Activated CD8-positive, alpha-beta T cell treated with anti-CD3 and anti-CD28 coated beads, Interleukin-2, amount 10 ng/mL, durations not matched to agents 7 days and 5 days (primary cell): Measurements from ENCODE around the gene HLF. TPM values are rescaled to one million over a fixed set of nuclear protein-coding genes. Genes with fewer than 3 reads are reported as not detected.

Experiments
- ATAC-seq: fragments of 150-1000 bp; cut with Tn5 transposase; one replicate; pipeline ENCODE4 v1.10.0; 2021; ENCODE audit warnings: moderate library complexity
- CTCF ChIA-PET: fragments of 350-600 bp; sonication (Branson Sonifier 250); formaldehyde crosslinking; loops from one replicate; lab custom pipeline; 2021; ENCODE audit warnings: antibody characterized with exemption; lab: Charles Lee
- POLR2A ChIA-PET: fragments of 350-600 bp; sonication (Branson Sonifier 250); formaldehyde crosslinking; loops from one replicate; lab custom pipeline; 2021; ENCODE audit warnings: antibody characterized with exemption; lab: Charles Lee
- DNase-seq: peaks from one replicate; pipeline ENCODE4 v3.0.0-alpha.2; 2020
- H3K27ac Mint-ChIP-seq: one replicate; pipeline ENCODE4 v1.8.0; 2021; ENCODE audit warnings: mild to moderate bottlenecking, mixed read lengths
- H3K27me3 Mint-ChIP-seq: one replicate; pipeline ENCODE4 v1.8.0; 2021; ENCODE audit warnings: low read depth, mixed read lengths
- H3K36me3 Mint-ChIP-seq: one replicate; pipeline ENCODE4 v1.8.0; 2021; ENCODE audit warnings: low read depth, mixed read lengths
- H3K4me1 Mint-ChIP-seq: one replicate; pipeline ENCODE4 v1.8.0; 2021; ENCODE audit warnings: low read depth, mixed read lengths
- H3K4me3 Mint-ChIP-seq: one replicate; pipeline ENCODE4 v1.8.0; 2021; ENCODE audit warnings: mild to moderate bottlenecking, mixed read lengths
- H3K9me3 Mint-ChIP-seq: one replicate; pipeline ENCODE4 v1.8.0; 2022; ENCODE audit warnings: mixed read lengths; ENCODE audit not compliant: insufficient read depth
- total RNA-seq, 2 experiments: library from RNA; stranded (reverse); gene quantifications; one replicate each; pipeline ENCODE4 v1.2.3, GENCODE V29; 2021

HLF gene
- total RNA-seq, 2 experiments from 2014 or later: 0.13 to 0.21 TPM

- no peak overlapping the region for H3K27ac Mint-ChIP-seq
- H3K9me3 Mint-ChIP-seq: no peaks in the 10 kb centered on the region
- no peaks in the 10 kb centered on the region for H3K36me3 Mint-ChIP-seq
- H3K4me1 Mint-ChIP-seq: peaks cover 16% of the 10 kb centered on the region
- ChIA-PET POLR2A (no interaction called here), CTCF (interaction anchor here (1.0 to 2.7 kb wide), 3 partner anchors 13 to 243 kb away, joined by 3 to 10 read pairs (median 5); no protein-coding TSS in a partner anchor)
- ATAC-seq (no peak), DNase-seq (no peak)
- H3K4me3 Mint-ChIP-seq: no peak overlapping the region
- peaks cover 23% of the 10 kb centered on the region for H3K27me3 Mint-ChIP-seq
Observed at GRCh38 chr17:55236316-55236715, 28.4 kb upstream of the HLF start.

DNA sequence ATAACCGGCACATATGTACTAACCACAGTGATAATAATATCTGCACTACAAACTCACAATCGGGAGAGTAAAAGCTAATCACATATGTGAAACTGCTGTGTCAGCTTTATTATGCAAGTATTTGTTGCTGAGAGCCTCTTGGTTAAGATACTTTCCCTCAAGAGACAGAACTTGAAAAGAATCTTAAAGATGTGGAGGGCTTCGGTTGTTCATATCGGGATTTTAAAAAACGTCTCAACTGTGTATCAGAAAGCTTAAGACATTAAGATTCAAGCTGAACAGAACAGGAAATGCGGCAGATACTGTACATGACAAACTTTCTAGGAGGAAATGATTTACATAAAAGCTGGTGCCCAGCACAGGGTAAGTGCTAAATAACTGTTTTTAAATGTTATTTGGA, 27.5 kb upstream of the HLF start:
- Mint-ChIP-seq H3K36me3 (no peaks in the 10 kb centered on the region), H3K27me3 (peaks cover 28% of the 10 kb centered on the region), H3K9me3 (no peaks in the 10 kb centered on the region), H3K4me1 (peaks cover 16% of the 10 kb centered on the region), H3K27ac (no peak overlapping the region), H3K4me3 (peak overlapping the region; percentile 38)
- POLR2A ChIA-PET: no interaction called here
- CTCF ChIA-PET: interaction anchor here (1.0 to 2.7 kb wide), 5 partner anchors 14 to 244 kb away, joined by 3 to 10 read pairs (median 5); no protein-coding TSS in a partner anchor
- no peak for DNase-seq
- ATAC-seq: no peak

- ChIA-PET CTCF (interaction anchor here (1.1 to 2.7 kb wide), 6 partner anchors 13 to 244 kb away, joined by 3 to 10 read pairs (median 6); no protein-coding TSS in a partner anchor), POLR2A (no interaction called here)
- ATAC-seq: no peak
- Mint-ChIP-seq H3K27ac (no peak overlapping the region), H3K27me3 (peaks cover 28% of the 10 kb centered on the region), H3K36me3 (no peaks in the 10 kb centered on the region), H3K9me3 (no peaks in the 10 kb centered on the region), H3K4me1 (peaks cover 16% of the 10 kb centered on the region), H3K4me3 (peak overlapping the region; percentile 26)
- DNase-seq: no peak
Observed at GRCh38 chr17:55237841-55238178, 26.9 kb upstream of the HLF start.

DNA sequence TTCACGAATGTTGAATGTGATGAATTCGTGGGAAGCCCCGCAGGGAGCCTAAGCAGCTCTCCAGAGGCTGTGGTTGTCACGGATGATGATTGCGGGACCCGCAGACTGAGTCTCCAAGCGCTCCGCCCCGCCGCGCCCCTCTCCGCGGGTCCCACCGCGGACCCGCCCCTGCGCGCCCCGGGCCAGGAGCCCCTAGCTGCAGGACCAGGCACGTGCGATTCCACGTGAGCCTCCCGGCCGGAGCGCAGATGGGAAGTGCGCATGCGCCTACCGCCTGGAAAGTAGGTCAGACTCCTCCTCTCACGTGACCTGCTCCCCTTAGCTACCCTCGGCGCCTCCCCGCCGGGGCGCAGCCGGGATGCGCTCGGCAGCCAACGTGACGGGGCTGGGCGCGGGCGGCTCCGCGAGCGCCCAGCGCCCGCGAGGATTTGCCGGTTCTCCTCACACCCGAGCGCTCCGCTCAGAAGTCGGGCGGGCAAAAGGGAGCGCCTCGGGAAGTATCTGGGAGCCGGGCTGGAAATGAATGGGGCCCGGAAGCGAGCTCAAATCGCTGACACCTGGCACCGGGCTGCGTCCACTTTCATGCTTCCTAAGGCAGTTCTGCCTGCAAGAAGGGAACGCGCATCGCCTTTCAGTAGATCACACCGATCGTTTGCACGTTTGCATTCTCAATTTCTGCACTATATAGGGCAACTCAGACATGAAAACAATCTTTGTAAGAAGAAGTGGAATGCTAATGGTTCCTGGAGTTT, 26.4 kb upstream of the HLF start:
- ATAC-seq (peak; percentile 99), DNase-seq (peak; percentile 86)
- H3K27me3 Mint-ChIP-seq: peaks cover 26% of the 10 kb centered on the region
- H3K9me3 Mint-ChIP-seq: no peaks in the 10 kb centered on the region
- ChIA-PET CTCF (interaction anchor here (1.1 to 2.7 kb wide), 5 partner anchors 12 to 245 kb away, joined by 3 to 10 read pairs (median 6); no protein-coding TSS in a partner anchor), POLR2A (interaction anchor here (0.6 kb wide), 1 partner anchor 39 kb away, joined by 4 read pairs; no protein-coding TSS in a partner anchor)
- H3K4me1 Mint-ChIP-seq: peaks cover 16% of the 10 kb centered on the region
- peak overlapping the region; percentile 76 for H3K4me3 Mint-ChIP-seq
- no peak overlapping the region for H3K27ac Mint-ChIP-seq
- no peaks in the 10 kb centered on the region for H3K36me3 Mint-ChIP-seq

- POLR2A ChIA-PET: interaction anchor here (0.6 kb wide), 1 partner anchor 39 kb away, joined by 4 read pairs; no protein-coding TSS in a partner anchor
- CTCF ChIA-PET: interaction anchor here (1.1 to 2.7 kb wide), 4 partner anchors 12 to 245 kb away, joined by 3 to 10 read pairs (median 6); no protein-coding TSS in a partner anchor
- DNase-seq: no peak
- Mint-ChIP-seq H3K27ac (no peak overlapping the region), H3K4me1 (peaks cover 16% of the 10 kb centered on the region), H3K27me3 (peaks cover 26% of the 10 kb centered on the region), H3K4me3 (peak overlapping the region; percentile 76), H3K36me3 (no peaks in the 10 kb centered on the region), H3K9me3 (no peaks in the 10 kb centered on the region)
- peak; percentile 20 for ATAC-seq
Observed at GRCh38 chr17:55238931-55239297, 25.8 kb upstream of the HLF start.

- no peak overlapping the region for H3K27ac Mint-ChIP-seq
- H3K9me3 Mint-ChIP-seq: no peaks in the 10 kb centered on the region
- DNase-seq (no peak), ATAC-seq (no peak)
- H3K4me1 Mint-ChIP-seq: peaks cover 16% of the 10 kb centered on the region
- no peak overlapping the region for H3K4me3 Mint-ChIP-seq
- CTCF ChIA-PET: no interaction called here
- POLR2A ChIA-PET: no interaction called here
- H3K27me3 Mint-ChIP-seq: peaks cover 37% of the 10 kb centered on the region
- no peaks in the 10 kb centered on the region for H3K36me3 Mint-ChIP-seq
Observed at GRCh38 chr17:55241097-55241496, 23.7 kb upstream of the HLF start.

GRCh38 chr17:55242476-55242875, 22.3 kb upstream of the HLF start:
- ATAC-seq (no peak), DNase-seq (no peak)
- Mint-ChIP-seq H3K4me1 (peaks cover 11% of the 10 kb centered on the region), H3K27ac (no peak overlapping the region), H3K36me3 (no peaks in the 10 kb centered on the region), H3K27me3 (peaks cover 43% of the 10 kb centered on the region), H3K4me3 (no peak overlapping the region), H3K9me3 (no peaks in the 10 kb centered on the region)
- ChIA-PET POLR2A (no interaction called here), CTCF (interaction anchor here (0.7 kb wide), 1 partner anchor 272 kb away, joined by 3 read pairs; no protein-coding TSS in a partner anchor)

DNA sequence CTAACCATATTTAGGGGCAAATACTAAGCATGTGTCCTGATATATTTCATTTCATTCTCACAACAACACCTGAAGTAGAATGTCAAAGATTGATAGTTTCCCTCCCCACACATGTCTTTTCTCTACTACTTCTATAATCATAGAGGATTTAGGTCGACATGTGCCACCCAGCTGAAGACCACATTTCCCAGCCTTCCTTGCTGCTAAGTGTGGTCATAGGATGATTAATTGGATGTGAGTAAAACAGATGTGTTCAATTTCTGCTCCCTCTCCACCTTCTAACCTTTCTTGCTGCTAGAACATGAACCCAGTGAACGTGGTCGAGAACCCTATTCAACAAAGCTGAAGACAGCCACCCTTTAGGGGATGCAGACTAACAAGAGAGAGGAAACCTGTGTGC, 18.8 kb upstream of the HLF start:
- ChIA-PET POLR2A (no interaction called here), CTCF (no interaction called here)
- no peaks in the 10 kb centered on the region for H3K9me3 Mint-ChIP-seq
- H3K4me1 Mint-ChIP-seq: no peaks in the 10 kb centered on the region
- H3K27me3 Mint-ChIP-seq: peaks cover 29% of the 10 kb centered on the region
- H3K36me3 Mint-ChIP-seq: no peaks in the 10 kb centered on the region
- DNase-seq (no peak), ATAC-seq (no peak)
- no peak overlapping the region for H3K27ac Mint-ChIP-seq
- no peak overlapping the region for H3K4me3 Mint-ChIP-seq

- Mint-ChIP-seq H3K4me3 (no peak overlapping the region), H3K4me1 (no peaks in the 10 kb centered on the region), H3K9me3 (no peaks in the 10 kb centered on the region), H3K27me3 (peaks cover 29% of the 10 kb centered on the region), H3K27ac (no peak overlapping the region), H3K36me3 (no peaks in the 10 kb centered on the region)
- ATAC-seq: no peak
- ChIA-PET POLR2A (no interaction called here), CTCF (no interaction called here)
- DNase-seq: no peak
Observed at GRCh38 chr17:55246583-55246982, 18.2 kb upstream of the HLF start.

- ATAC-seq (no peak), DNase-seq (no peak)
- POLR2A ChIA-PET: no interaction called here
- no peaks in the 10 kb centered on the region for H3K36me3 Mint-ChIP-seq
- no peak overlapping the region for H3K4me3 Mint-ChIP-seq
- CTCF ChIA-PET: interaction anchor here (0.7 kb wide), 1 partner anchor 255 kb away, joined by 3 read pairs; no protein-coding TSS in a partner anchor
- no peaks in the 10 kb centered on the region for H3K9me3 Mint-ChIP-seq
- no peak overlapping the region for H3K27ac Mint-ChIP-seq
- H3K4me1 Mint-ChIP-seq: no peaks in the 10 kb centered on the region
- peaks cover 33% of the 10 kb centered on the region for H3K27me3 Mint-ChIP-seq
Observed at GRCh38 chr17:55248077-55248476, 16.7 kb upstream of the HLF start.

DNA sequence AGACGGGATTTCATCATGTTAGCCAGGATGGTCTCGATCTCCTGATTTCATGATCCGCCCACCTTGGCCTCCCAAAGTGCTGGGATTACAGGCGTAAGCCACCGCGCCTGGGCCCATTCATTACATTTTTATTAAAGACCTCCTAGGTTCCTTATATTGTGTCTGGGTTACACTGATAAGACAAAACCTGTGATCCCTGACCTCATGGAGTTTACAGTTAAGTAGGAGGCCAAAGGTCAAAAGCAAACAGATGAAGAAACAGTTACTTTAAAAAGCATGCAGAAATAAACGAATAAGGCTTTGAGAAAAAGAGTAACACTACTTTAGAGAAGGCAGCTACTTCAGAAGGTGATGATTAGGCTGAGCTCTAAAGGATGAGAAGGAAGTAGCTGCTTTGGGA, 14.9 kb upstream of the HLF start:
- ATAC-seq: no peak
- CTCF ChIA-PET: interaction anchor here (1.3 kb wide), 1 partner anchor 107 kb away, joined by 4 read pairs; no protein-coding TSS in a partner anchor
- POLR2A ChIA-PET: no interaction called here
- Mint-ChIP-seq H3K4me3 (no peak overlapping the region), H3K27ac (no peak overlapping the region), H3K36me3 (no peaks in the 10 kb centered on the region), H3K9me3 (no peaks in the 10 kb centered on the region), H3K27me3 (peaks cover 31% of the 10 kb centered on the region), H3K4me1 (no peaks in the 10 kb centered on the region)
- DNase-seq: no peak

GRCh38 chr17:55254375-55254774, 10.4 kb upstream of the HLF start:
- Mint-ChIP-seq H3K9me3 (no peaks in the 10 kb centered on the region), H3K27me3 (peaks cover 33% of the 10 kb centered on the region), H3K4me3 (no peak overlapping the region), H3K4me1 (no peaks in the 10 kb centered on the region), H3K27ac (no peak overlapping the region), H3K36me3 (no peaks in the 10 kb centered on the region)
- CTCF ChIA-PET: interaction anchor here (1.0 to 1.1 kb wide), 2 partner anchors 16 to 93 kb away, joined by 3 to 7 read pairs; no protein-coding TSS in a partner anchor
- POLR2A ChIA-PET: no interaction called here
- DNase-seq: no peak
- ATAC-seq: no peak
